T-helper 2 cell treated with Interferon-gamma antibody and Interleukin-4, amounts not matched to agents 5 μg/mL and 100 μg/mL, for 36 hours (primary cell): ENCODE results near the gene APEX1.

Source experiments
- DNase-seq: peaks from one replicate; pipeline ENCODE4 v3.0.0; 2021; ENCODE audit warnings: low spot score
- H3K27ac Mint-ChIP-seq: one replicate; pipeline ENCODE4 v1.8.0; 2021; ENCODE audit warnings: mild to moderate bottlenecking, mixed read lengths
- H3K27me3 Mint-ChIP-seq: one replicate; pipeline ENCODE4 v1.8.0; 2021; ENCODE audit warnings: low read depth, mixed read lengths
- H3K36me3 Mint-ChIP-seq: one replicate; pipeline ENCODE4 v1.8.0; 2021; ENCODE audit warnings: low read depth, mixed read lengths
- H3K4me1 Mint-ChIP-seq: one replicate; pipeline ENCODE4 v1.8.0; 2021; ENCODE audit warnings: low read depth, mixed read lengths
- H3K4me3 Mint-ChIP-seq: one replicate; pipeline ENCODE4 v1.8.0; 2022; ENCODE audit warnings: mild to moderate bottlenecking, moderate library complexity, mixed read lengths
- H3K9me3 Mint-ChIP-seq: one replicate; pipeline ENCODE4 v1.8.0; 2021; ENCODE audit warnings: mixed read lengths

The APEX1 gene

DNA sequence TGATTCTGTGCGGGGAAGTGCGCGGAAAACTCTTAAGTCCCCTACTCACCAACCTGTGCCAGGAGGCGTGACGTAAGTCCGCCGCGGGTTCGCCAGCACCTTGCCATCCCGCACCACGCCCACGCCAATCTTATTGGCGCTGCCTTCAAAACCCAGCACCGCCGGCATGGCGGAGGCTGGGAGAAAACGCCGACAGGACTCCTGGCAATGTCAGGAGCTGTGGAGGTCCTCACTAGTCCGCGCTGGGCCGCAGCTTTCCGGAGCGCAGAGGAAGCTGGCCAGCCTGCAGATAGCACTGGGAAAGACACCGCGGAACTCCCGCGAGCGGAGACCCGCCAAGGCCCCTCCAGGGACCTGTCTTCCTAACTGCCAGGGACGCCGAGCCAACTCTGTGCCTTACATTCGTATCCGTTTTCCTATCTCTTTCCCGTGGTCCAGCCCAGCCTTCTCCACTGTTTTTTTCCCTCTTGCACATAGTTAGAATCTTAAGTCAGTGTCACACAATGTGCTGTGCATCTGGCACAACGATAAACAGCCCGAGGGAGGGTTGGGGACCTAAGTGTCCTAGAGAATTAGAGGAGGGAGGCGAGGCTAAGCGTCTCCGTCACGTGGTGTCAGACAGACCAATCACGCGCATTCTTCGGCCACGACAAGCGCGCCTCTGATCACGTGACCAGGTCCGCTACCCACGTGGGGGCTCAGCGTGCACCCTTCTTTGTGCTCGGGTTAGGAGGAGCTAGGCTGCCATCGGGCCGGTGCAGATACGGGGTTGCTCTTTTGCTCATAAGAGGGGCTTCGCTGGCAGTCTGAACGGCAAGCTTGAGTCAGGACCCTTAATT lies at the start of gene APEX1, which contains the start of gene OSGEP:
TSS of gene APEX1 (plus strand) at position 711 of the 839 bp plus-strand sequence. CDS start 420 bp downstream, outside the sequence.
TSS of gene OSGEP (minus strand) at position 297 of the 839 bp plus-strand sequence. CDS start at position 168, 129 bp downstream.
- Mint-ChIP-seq H3K27ac (no peak within 1 kb of the TSS), H3K4me1 (peaks cover 12% of the 10 kb centered on the region), H3K9me3 (no peaks in the 10 kb centered on the region), H3K27me3 (no peaks in the 10 kb centered on the region), H3K4me3 (peak within 1 kb of the TSS; percentile 45), H3K36me3 (peaks cover 28% of the 10 kb centered on the region)
- peak; percentile 98 for DNase-seq

DNA sequence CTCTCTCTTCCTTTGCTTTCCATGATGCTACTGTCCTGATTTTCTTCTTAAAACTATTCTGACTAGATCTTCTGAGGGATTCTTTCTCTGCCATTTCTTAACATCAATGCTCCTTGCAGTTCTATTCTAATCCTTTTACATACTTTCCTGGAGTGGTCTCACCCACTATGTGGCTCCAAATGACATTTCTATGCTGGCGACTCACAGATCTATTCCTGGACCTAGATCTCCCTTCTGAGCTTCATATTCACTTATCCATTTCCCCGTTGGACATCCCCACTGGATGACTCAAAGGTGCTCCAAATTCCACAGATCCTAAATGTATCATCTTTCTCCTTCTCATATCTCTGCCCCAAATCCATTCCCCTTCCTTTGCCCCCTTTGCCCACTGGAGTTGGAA lies 45.8 kb upstream of the APEX1 start:
- Mint-ChIP-seq H3K9me3 (no peaks in the 10 kb centered on the region), H3K4me1 (peaks cover 21% of the 10 kb centered on the region), H3K4me3 (no peak overlapping the region), H3K27ac (no peak overlapping the region), H3K27me3 (no peaks in the 10 kb centered on the region), H3K36me3 (peaks cover 30% of the 10 kb centered on the region)
- DNase-seq = no peak

DNA sequence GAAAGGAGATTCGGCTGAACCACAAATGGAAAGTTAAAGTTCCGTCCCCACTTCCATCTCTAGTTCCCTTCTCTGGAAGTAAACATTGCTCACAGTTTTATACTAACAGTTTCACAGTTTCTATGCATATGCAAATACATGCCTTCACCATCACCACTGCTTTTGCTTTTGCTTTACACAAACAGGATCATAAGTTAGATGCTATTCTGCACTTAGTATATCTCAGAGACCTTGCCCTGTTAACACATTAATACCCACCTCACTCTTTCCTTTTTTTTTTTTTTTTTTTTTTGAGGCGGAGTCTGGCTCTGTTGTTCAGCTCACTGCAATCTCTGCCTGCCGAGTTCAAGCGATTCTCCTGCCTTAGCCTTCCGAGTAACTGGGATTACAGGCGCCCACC lies 42.6 kb upstream of the APEX1 start:
- no peak for DNase-seq
- Mint-ChIP-seq H3K4me3 (peak overlapping the region; percentile 97), H3K9me3 (no peaks in the 10 kb centered on the region), H3K27me3 (no peaks in the 10 kb centered on the region), H3K4me1 (peaks cover 21% of the 10 kb centered on the region), H3K27ac (peak overlapping the region; percentile 94), H3K36me3 (peaks cover 6% of the 10 kb centered on the region)

DNA sequence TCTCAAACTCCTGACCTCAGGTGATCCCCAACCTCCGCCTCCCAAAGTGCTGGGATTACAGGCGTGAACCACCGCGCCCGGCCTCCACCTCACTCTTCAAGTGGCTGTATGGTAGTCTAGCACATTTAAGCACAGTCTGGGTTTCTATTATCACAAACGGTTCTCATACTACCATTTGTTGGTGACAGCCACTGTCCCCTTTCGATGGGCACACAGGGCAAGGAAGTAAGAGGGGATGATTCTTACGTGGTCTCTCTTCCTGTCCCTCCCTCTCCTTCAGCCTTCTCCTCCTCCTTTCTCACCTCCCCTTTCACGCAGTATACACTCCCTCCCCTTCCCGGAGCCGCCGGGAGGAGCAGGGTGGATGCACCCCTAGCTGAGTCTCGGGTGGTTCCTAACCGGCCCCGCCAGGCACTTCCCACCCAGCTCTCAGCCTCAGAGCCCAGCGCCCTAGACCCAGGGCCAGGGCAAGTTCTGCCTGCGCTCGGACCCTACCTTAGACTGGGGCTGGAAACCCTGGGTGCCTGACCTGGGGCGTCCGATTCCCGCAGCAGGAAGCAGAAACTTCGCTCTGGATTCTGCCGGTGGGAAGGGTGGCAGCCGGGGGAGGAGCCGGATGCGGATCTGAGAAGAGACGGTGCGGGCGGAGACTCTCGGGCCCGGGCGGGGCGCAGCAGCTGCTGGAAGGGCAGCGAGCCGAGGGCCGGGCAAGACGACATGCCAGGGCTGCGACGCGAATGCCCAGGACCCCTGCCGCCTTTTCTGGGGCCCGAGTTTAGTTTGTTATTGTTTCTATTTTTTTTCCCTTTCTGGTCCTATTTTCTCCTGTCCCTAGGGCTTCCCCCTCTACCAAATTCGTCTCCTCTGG lies 41.9 kb upstream of the APEX1 start, which contains the start of gene TEP1:
TSS of gene TEP1 (minus strand) at position 626 of the 868 bp plus-strand sequence. CDS start 5,062 bp downstream, outside the sequence.
- Mint-ChIP-seq H3K4me3 (peak within 1 kb of the TSS; percentile 97), H3K27ac (peak within 1 kb of the TSS; percentile 94), H3K9me3 (no peaks in the 10 kb centered on the region), H3K27me3 (no peaks in the 10 kb centered on the region), H3K4me1 (peaks cover 21% of the 10 kb centered on the region), H3K36me3 (peaks cover 2% of the 10 kb centered on the region)
- DNase-seq = peak; percentile 74

DNA sequence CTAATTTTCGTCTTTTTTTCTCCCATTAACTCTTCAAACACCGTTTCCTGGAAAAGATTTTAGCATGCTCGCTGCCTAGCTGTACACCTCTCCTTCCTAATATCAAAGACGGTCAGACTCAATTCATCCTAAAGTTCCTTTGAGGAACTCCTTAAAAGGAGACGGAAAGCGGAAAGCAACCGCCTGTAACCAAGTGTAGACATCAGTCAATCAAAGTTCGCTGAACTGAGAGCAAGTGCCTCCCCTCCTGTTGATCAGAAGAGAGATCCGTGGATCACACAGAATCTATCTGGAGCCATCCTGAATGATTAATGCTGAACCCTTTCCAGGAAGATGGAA lies 41.3 kb upstream of the APEX1 start:
- no peaks in the 10 kb centered on the region for H3K27me3 Mint-ChIP-seq
- no peaks in the 10 kb centered on the region for H3K36me3 Mint-ChIP-seq
- peak overlapping the region; percentile 94 for H3K27ac Mint-ChIP-seq
- no peak for DNase-seq
- H3K4me3 Mint-ChIP-seq = peak overlapping the region; percentile 97
- no peaks in the 10 kb centered on the region for H3K9me3 Mint-ChIP-seq
- H3K4me1 Mint-ChIP-seq = peaks cover 21% of the 10 kb centered on the region

DNA sequence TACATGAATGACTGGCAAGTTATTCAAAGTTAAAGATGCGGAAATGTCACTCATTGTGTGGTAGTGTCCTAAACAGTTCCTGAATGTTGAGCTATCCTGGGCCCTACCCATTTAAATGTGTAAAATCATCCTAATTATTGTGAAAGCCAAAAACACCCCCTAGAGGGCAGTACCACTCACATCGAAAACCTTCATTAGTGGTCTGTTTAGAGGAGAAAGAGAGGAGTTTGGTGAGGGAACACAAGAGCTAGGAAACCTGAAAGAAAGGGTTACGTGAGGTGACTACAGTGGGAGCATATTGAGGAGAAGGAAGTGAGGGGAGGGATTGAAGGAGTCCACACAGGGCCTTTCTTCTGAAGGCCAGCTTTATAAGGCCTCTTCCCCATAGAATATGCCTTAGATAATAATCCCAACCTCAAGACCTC lies 39.2 kb upstream of the APEX1 start:
- no peaks in the 10 kb centered on the region for H3K36me3 Mint-ChIP-seq
- peaks cover 21% of the 10 kb centered on the region for H3K4me1 Mint-ChIP-seq
- peak overlapping the region; percentile 12 for H3K27ac Mint-ChIP-seq
- H3K27me3 Mint-ChIP-seq = no peaks in the 10 kb centered on the region
- no peaks in the 10 kb centered on the region for H3K9me3 Mint-ChIP-seq
- no peak overlapping the region for H3K4me3 Mint-ChIP-seq
- no peak for DNase-seq

DNA sequence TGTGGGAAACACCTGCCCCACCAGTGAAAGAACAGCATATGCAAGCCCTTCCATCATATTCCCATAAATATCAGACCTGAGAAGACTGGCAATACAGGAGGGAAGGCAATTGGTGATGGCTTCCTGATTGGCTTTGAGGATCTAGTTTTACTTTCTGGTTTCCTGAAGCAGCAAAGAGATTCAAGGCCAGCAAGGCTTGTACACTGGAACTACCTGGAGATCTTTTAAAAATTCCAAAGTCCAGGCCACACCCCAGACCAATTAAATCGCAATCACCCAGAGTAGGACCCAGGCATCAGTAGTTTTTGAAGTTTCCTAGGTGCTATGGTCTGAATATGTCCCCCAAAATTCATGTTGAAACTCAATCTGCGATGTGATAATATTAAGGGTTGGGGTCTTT lies 38.8 kb upstream of the APEX1 start:
- Mint-ChIP-seq H3K36me3 (no peaks in the 10 kb centered on the region), H3K4me1 (peaks cover 18% of the 10 kb centered on the region), H3K27me3 (no peaks in the 10 kb centered on the region), H3K9me3 (no peaks in the 10 kb centered on the region), H3K4me3 (no peak overlapping the region), H3K27ac (no peak overlapping the region)
- DNase-seq = no peak

DNA sequence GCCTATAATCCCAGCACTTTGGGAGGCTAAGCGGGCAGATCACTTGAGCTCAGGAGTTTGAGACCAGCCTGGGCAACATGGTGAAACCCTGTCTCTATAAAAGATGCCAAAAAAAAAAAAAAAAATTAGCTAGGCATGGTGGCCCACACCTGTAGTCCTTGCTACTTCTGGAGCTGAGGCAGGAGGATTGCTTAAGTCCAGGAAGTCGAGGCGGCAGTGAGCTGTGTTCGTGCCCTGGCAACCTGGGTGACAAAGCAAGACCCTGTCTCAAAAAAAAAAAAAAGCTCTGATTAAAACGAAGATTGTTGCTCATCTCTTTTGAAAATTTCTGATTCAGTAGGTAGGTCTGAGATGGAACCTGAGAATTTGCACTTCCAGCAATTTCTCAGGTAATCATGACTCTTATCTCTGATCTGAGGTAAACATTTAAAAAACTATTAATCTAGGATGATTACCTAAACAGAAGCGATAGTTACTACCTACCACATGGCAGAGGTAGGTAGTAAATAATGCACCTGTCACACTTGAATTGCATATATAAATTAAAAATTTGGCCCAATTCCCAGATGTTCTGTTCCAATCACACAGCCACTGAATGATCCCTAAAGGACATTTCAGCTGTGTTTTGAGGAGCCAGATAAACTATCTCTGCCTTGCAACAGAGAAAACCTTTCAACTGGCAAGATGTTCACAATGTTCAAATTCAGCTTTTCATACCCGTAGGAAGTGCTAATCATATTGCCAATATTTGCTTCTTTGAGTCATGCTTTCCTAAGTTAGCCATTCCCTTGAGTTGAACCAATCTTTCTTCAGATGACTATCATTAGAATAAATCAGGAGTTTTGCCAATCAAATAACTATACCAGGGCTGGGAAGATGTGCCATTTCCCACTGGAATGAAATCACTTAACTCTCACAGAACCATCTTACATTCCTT lies 37.5 kb upstream of the APEX1 start:
- H3K9me3 Mint-ChIP-seq = no peaks in the 10 kb centered on the region
- no peaks in the 10 kb centered on the region for H3K27me3 Mint-ChIP-seq
- no peak overlapping the region for H3K27ac Mint-ChIP-seq
- no peak overlapping the region for H3K4me3 Mint-ChIP-seq
- DNase-seq = no peak
- H3K36me3 Mint-ChIP-seq = no peaks in the 10 kb centered on the region
- peaks cover 10% of the 10 kb centered on the region for H3K4me1 Mint-ChIP-seq

DNA sequence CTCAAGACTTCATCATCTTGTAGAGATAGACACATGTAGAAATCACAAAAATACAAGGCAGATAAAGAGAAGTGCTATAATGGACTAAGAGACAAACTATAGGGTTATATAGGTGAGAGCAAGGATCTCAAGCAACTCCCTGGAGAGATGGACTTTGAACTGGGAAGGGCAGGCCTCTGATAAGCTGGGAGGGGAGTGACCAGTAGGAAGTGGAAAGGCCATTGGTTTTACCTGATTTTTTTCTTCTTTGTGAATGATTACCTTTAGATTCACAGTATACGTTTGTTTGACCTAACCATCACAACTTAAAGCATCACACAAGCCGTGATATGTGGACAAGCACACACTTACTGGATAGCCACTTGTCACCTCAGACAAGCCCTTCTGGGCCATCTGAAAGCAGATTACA lies 36.5 kb upstream of the APEX1 start:
- no peak for DNase-seq
- H3K9me3 Mint-ChIP-seq = no peaks in the 10 kb centered on the region
- H3K36me3 Mint-ChIP-seq = no peaks in the 10 kb centered on the region
- H3K27me3 Mint-ChIP-seq = no peaks in the 10 kb centered on the region
- no peak overlapping the region for H3K4me3 Mint-ChIP-seq
- H3K27ac Mint-ChIP-seq = no peak overlapping the region
- peaks cover 10% of the 10 kb centered on the region for H3K4me1 Mint-ChIP-seq

DNA sequence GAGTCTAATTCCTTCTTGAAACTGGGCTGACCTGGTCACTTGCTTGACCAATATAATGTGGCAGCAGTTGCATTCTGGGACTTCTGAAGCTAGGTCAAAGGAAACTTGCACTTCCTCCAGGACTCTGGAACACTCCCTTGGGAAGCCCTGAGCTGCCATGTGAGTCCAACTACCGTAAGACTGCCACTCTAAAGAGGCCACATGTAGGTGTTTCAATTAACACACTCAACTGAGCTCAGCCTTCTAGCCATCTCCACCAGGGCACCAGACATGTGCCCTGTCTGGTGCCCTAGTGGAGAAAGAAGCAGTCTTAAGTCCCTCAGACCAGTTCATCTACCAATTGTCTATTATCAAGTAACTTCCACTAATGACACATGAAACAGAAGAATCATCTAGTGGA lies 35.6 kb upstream of the APEX1 start:
- no peak for DNase-seq
- Mint-ChIP-seq H3K4me1 (peaks cover 6% of the 10 kb centered on the region), H3K27ac (no peak overlapping the region), H3K27me3 (no peaks in the 10 kb centered on the region), H3K36me3 (no peaks in the 10 kb centered on the region), H3K9me3 (no peaks in the 10 kb centered on the region), H3K4me3 (no peak overlapping the region)

DNA sequence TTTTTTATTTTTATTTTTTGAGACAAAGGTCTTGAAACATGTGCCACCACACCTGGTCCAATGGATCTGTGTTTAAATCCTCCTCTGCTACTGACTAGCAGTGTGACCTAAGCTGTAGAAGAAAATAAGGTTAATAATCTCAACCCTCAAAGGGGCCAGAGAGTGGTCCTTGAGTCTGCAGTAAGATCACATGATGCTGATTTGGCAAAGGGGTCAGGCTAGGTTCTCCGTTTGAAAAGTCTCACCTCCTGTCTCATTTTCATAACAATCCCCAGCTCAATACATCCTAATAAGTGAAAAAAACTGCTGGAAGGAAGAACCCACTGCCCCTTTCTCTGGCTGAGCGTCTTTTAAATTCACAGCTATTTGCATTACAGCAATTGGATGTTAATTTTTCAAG lies 33.8 kb upstream of the APEX1 start:
- Mint-ChIP-seq H3K9me3 (no peaks in the 10 kb centered on the region), H3K27ac (no peak overlapping the region)

DNA sequence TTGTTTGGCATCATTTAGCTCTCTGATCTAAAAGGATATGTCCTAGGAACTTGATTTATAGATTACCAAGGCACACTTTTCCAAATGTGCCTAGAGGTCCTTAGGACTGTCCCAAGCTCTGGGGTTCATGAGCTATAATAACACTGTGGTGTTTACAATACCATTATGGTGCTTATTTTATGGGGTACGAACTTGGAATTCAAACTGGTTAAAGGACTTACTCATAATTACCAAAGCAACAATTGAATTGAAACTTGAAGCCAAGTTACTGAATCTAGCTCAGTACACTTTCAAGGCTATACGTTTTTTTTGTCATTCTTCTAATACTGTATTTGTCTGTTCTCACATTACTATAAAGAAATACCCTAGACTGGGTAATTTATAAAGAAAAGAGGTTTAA lies 32.1 kb upstream of the APEX1 start:
- H3K4me3 Mint-ChIP-seq = no peak overlapping the region
- no peaks in the 10 kb centered on the region for H3K27me3 Mint-ChIP-seq
- H3K4me1 Mint-ChIP-seq = peaks cover 17% of the 10 kb centered on the region
- H3K36me3 Mint-ChIP-seq = no peaks in the 10 kb centered on the region
- no peak for DNase-seq
- H3K27ac Mint-ChIP-seq = no peak overlapping the region
- H3K9me3 Mint-ChIP-seq = no peaks in the 10 kb centered on the region

More for the DNA sequence above, 33.8 kb upstream of the APEX1 start:
- Mint-ChIP-seq H3K27me3 (no peaks in the 10 kb centered on the region), H3K36me3 (no peaks in the 10 kb centered on the region), H3K4me1 (peaks cover 8% of the 10 kb centered on the region), H3K4me3 (no peak overlapping the region)
- DNase-seq = no peak

DNA sequence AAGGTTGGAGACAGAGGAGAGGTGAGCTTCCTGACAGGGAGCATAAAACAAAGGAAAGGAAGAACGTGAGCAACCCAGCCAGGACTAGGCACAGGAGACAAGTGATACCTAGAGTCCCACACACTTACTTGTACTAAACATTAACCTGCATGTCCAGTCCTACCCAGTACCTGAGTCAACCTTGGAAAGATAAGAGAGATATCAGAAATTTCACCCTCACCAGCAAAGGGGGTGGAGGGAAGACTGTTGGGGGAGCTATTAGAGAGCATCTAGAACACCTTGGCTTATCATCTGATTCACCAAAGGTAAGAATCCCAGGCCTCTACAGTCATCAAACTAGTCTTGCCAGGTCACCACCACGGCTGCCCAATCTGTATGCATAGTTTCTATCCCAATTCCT lies 30.2 kb upstream of the APEX1 start:
- Mint-ChIP-seq H3K27me3 (no peaks in the 10 kb centered on the region), H3K27ac (no peak overlapping the region), H3K9me3 (no peaks in the 10 kb centered on the region), H3K4me3 (no peak overlapping the region), H3K4me1 (peaks cover 28% of the 10 kb centered on the region), H3K36me3 (no peaks in the 10 kb centered on the region)
- DNase-seq = no peak
